ENCODE measurements around the gene SCT.

SCT gene

DNA sequence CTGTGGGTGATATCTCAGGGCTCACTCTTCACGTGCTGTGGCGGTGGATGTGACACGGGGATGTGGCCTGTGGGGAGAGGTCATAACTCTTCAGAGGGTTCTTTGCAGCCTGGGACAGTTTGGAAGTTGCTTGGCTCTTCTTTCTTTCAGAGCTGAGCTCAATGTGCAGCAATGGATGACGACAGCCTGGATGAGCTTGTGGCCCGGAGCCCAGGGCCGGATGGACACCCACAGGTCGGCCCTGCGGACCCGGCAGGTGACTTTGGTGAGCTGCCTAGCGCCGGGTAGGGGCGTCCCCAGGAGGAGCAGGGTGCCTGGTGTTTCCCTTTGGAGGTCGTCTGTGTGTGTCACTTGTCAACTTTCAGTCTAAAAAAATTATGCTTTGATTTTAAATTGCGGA lies 45.6 kb downstream of the SCT start:
- no peak for DNase-seq

DNA sequence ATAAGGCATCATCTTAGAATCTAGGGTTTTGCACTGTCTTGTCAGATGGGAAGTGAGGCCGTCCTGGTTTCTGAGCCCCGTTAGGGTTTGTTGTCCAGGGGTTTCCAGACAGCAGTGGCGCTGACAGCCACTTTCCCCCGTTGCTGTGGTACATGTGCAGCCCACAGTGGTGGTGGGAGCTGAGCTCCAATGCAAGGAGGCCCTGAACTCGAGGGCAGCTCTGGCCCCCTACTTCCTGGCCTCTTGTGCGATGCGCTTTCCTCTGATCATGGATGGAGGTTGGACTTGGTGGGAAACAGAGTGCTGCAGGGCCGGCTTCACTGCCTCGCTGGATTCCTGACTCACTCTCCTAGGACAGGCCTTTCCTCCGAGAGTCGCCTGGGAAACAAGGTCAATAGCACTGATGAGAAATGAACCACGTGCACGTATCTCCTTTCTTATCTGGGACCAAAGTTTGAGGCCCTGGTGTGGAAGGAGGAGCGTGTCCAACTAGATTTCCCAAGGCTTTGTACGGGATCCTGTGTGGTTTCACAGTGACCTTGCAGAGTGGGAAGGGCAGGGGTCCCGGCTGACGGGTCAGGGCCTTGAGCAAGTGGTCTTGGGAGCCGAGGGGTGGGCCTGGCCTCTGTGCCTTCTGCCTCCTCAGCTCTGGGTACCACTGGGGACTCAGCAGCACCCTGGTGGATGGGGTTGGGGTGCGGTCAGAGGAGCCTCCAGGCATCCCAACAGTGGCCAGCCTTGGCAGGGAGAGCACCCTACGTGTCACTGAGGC lies 47.0 kb downstream of the SCT start:
- DNase-seq = no peak

DNA sequence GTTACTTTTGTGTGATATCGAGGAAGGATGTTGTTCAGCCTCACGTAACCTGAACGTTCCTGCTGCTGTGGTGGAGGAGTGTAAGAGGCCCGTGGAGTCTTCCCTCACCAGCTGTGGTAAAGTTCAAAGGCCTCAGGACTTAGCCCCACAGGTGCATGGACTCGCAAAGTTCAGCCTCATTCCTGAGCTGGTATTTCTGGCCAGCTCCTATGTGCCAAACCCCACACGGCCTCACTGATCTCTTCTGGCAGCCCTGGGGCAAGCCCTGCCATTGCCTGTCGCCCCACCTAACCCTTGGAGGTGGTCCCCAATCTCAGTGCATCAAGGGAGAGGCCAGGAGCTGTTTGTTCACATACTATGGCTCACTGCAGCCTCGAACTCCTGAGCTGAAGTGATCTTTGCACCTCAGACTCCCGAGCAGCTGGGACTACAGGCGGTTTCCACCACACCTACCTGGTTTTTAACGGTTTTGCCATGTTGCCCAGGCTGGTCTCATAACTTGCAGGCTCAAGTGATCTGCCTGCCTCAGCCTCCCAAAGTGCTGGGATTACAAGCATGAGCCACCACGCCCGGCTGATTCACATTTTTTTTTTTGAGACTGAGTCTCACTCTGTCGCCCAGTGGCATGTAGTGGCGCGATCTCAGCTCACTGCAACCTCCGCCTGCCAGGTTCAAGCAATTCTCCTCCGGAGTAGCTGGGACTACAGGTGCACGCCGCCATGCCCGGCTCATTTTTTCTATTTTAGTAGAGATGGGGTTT lies 48.5 kb downstream of the SCT start:
- no peak for DNase-seq

DNA sequence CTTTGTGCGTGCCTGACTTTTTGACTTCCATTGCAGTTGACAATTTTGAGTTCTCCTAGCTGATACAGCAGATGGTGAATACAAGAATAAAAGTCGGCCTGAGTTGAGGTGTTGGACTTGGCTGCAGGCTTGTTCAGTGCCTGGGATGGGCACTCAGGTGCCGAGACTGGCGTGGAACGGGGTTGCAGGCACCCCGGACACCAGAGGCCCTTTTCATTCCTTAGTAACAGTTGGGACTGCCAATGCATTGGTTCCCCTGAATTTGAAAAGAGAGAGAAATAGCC lies 49.4 kb downstream of the SCT start:
- DNase-seq = no peak

DNA sequence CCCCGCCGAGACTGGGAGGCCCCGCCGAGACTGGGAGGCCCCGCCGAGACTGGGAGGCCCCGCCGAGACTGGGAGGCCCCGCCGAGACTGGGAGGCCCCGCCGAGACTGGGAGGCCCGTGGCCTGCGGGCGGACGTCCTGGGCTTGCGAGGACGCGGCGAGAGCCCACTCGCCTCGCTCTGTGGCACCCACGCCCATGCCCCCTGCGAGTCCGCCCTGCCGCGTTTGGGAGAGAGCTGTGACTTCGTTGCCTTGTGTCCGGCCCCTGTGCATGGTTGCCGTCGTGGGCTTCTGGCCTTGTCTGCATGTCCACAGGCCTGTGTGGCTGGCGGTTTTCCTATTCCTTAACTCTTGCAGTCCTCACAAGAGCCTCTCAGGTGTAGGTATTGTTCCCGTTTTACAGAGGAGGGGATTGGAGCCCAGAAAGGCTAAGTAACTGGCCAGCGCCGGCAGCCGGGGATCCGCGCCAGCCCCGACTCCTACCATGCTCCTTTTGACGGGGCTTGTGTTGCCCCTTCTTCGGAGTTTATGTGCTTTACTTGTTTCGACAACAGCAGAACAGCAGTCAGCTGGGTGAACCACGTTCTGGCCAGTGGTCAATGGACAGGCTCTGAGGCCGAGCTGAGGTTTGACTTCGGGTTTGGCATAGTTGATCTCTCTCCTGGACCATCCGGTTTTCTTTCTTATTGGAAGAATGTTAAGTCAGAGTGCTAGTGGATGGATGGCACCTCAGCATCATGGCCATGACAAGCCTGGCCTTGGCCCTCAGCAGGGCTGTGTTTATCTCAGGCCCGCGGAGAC lies 50.0 kb downstream of the SCT start:
- DNase-seq = peak; percentile 23

All from NCI-H69 (cell line).